Inflammatory macrophage treated with lipopolysaccharide for 4 hours (primary cell): Measurements from ENCODE around the gene ASIC3.

ENCODE experiments used
- DNase-seq: peaks from one replicate; pipeline ENCODE4 v3.0.0-alpha.2; 2020

ASIC3 gene

DNA sequence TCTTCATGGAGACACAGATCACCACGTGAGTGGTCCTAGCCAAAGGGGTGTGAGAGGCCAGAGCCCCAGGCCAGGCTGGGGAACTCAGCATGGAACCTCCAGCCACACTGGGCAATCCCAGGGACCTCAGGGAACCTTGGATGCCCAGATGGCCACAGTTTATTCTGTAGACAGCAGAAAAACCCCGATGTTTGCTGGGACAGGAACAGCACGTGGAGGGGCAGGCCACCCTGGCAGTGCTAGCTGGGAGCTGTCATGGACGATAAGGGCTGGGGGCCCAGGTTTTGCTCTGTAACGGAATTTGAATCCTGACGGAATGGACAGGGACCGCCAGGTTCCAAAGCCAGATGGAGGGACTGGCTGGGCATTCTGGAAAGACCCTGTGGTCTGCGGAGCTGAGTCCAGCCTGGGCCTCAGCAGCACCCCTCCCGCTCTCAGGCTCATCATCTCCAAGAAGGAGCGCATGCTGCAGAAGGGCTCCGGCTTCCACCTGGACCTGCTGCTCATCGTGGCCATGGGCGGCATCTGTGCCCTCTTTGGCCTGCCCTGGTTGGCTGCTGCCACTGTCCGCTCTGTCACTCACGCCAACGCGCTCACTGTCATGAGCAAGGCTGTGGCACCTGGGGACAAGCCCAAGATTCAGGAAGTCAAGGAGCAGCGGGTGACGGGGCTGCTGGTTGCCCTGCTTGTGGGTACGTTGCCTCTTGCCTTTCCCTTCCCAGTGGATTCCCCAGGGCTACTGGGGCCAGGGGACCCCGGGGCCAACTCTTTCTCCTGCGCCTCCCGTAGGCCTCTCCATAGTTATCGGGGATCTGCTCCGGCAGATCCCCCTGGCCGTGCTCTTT lies 26.7 kb downstream of the ASIC3 start:
- no peak for DNase-seq

GRCh38 chr7:151075662-151075971 lies 27.3 kb downstream of the ASIC3 start:
- no peak for DNase-seq

DNA sequence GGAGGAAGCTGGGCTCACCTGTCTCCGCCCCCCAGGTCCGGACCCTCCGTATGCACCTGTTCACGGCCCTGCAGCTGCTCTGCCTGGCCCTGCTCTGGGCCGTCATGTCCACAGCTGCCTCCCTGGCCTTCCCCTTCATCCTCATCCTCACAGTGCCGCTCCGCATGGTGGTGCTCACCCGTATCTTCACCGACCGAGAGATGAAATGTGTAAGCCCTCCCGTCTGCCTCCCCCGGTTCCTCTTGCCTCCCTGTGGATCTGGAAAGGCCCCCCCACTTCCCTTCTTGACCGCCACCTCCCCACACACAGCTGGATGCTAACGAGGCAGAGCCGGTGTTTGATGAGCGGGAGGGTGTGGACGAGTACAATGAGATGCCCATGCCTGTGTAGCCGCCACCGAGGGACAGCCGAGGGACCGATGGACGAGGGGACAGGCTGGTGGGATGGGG lies 27.7 kb downstream of the ASIC3 start:
- no peak for DNase-seq

GRCh38 chr7:151076863-151077704 lies 28.8 kb downstream of the ASIC3 start:
- DNase-seq, result no peak

DNA sequence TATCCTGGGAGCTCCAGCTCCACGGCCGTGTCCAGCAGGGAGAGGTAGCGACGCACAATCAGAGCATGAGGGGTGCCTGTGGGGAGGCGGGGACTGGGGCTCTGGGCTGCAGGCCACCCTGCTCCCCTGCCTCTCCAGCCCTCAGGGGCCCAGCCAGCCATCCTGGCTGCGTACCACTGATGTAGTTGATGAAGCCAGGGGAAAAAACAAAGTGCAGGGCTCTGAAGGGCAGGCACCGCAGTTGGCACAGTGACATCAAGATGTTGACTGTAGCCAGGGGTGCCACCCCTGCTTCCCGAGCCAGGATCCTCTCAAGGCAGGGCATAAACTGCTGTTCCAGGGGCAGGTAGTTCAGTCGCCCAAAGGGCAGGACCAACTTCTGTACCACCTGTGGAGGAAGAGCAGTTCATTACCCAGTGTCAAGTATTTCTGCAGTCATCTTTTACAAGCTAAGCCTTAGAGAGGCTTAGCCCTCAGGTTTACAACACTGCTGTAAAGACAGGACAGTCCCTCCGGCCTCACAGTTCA lies 29.4 kb downstream of the ASIC3 start:
- no peak for DNase-seq

DNA sequence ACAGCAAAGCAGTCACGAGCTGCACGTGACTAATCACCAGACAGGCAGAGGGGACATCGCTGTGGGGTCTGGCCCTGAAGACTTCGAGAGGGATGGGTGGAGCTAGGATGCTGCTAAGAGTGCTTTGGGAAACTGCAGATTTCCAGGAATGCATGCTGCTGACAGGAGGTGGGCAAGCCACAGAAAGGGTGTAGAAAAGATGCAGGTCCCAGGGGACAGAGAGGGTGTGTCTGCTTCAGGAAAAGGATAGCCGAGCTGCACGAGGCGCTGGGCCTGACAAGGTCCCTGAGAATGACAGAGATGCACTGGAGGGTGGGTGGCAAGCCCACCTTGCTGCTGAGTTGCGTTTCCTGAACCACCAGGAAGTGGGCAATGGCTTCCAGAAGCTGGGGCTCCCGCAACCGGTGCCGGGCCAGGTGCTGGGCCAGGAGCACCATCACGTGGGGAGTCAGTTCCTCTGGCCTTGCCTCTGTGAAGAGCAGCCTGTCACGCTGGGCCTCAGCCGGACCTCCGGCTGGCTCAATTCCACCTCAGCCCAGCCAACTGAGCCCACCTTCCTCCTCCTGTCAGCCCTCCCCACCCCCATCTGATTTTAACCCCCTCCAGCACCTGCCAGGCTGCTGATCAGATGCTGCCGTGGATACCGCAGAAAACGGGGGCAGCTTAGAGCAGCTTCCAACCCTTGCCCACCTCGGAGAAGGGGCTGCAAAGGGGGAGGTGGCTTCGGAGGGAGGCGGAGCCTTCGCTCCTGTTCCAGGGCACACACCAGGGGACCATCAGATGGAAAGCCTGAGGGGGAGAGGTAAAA lies 30.1 kb downstream of the ASIC3 start:
- no peak for DNase-seq

GRCh38 chr7:151079199-151079910 lies 31.0 kb downstream of the ASIC3 start:
- no peak for DNase-seq

DNA sequence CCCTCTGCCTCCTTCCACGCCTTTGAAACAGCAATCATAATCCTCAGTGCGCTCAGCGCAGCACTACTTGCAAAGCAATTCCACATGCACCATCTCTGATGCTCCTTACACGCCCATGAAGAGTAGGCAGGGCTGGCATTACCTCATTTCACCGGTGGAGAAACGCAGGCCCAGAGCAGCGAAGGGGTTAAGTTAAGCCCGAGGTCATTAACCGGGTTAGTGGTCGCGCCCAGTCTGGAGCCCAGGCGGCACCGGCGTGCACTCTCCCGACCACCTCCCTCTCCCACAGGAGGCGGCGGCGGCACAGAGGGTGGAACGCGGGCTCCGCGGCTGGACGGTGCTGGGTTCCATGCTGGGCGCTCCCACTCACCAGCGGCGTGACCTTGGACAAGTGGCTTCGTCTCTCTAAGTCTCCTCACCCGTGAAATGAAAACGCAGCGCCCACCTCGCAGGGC lies 31.8 kb downstream of the ASIC3 start:
- no peak for DNase-seq

GRCh38 chr7:151080522-151081169 lies 32.3 kb downstream of the ASIC3 start, which contains the start of gene FASTK:
Gene FASTK, minus strand, starts transcription at chr7:151080809. Its CDS starts 43 bp downstream, at chr7:151080766.
- peak; percentile 93 for DNase-seq

GRCh38 chr7:151081170-151082101 lies 33.1 kb downstream of the ASIC3 start:
- DNase-seq, result no peak

- no peak for DNase-seq
These were observed 34.1 kb downstream of the ASIC3 start for GRCh38 chr7:151082141-151083070.

DNA sequence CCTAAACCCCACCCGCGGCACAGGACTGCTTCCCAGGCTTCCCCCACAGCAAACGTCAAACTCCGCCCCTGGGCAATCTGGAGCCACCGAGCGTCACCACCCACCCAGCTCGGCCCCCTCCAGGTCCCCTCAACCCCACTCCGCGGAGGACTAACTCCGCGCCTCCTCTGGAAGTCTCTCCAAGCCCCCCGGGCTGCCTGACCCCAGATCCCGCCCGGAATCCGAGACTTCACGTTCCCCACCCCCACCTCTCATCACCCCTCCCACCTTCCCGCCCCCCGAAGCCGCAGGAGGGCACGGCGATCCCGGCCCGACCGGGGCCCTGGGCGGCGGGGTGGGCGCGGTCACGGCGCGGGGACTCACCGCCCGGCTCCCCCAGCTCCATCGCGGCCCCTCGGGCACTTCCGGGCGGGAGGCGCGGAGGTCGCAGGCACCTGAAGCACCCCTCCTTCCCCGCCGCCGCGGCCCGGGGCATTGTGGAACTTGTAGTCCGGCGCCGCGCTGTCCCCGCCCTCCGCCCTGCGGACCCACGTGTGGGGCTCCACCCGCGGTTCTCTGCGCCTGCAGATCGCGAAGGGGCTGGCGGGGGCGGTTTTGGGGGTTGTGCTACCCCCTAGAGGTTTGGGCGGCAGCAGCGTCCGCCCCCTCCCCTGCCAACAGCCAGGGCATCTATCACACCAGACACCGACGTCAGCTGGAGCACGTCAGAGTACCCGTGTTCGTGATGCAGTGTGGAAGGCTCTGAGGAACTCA lies 34.9 kb downstream of the ASIC3 start, which contains the start of gene TMUB1:
Gene TMUB1 (minus strand): TSS at position 423 of the 753 bp plus-strand sequence. CDS start 930 bp downstream, outside the sequence.
- DNase-seq, result peak; percentile 67

DNA sequence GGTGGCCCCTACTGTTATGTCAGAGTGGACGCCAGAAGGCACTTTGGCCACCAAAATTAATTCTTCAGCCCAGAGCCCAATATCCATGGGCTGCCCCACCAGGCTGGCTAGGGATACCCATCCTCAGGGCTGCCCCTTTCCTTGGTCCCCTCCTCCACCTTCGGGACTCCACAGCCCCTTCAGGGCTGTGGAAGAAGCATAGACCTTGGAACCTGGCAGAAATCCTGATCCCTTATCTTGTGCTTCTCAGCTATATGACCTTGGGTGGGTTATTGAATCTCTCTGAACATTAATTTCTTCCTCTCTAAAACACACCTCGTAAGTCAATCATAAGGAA lies 35.5 kb downstream of the ASIC3 start:
- no peak for DNase-seq

DNA sequence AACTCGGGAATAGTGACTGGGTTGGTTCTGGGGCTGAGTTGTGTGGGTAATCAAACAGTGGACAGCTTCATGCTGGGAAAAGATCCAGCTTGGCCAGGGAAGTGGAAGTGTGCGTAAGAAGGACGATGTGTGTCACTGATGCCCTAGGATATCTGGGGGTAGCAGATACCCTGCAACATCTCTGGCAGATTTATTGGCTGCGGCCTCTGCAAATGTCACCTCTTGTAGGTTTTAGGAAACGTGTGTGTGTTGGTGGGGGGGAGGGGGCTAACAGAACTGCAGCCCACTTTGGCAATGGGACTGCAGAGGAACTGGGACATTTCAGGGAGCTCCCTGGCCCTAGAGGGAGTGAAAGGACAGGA lies 37.0 kb downstream of the ASIC3 start:
- no peak for DNase-seq

DNA sequence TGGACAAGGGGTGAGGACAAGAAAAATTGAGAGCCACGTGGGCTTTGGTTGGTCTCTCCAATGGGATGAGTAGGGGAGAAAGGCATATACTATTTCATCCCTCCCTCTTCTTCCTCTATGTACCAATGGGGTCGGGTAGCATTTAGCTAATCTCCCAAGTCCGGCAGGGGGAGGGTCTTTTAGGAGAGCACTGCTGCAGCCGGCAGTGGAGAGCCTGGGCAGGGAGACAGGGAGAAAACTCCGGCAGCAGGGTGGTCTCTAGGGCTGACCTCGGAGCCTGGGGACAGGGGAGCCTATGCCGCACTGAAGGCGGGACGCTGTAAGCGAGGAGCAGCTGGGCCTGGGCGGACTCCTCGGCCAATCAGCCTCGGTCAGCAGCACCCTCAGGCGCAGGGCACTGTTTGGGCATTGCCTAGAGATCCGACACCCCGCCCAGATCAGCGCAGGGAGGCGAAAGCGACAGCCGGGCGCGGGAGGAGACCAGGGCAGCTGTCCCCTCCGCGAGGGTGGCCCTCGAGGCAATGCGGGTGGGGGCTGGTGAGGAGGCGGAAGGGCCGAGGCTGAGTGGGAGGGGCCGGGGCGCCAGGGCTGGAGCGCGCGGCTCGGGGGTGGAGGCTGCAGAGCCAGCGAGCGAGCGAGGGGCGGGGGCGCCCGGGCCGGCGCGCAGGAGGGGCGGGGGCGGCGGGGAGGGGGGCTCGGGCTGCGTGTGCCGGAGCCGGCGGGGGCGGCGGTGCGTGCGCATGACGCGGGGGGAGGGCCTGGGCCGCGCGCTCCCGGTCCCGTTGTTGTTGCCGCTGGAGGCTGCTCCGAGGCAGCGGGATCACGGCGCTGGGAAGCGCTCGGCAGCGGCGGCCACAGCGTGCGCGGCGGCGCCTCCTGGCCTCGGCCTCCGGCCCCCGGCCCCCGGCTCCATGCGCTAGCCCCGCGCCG lies 37.6 kb downstream of the ASIC3 start, which contains the start of gene AGAP3:
Gene AGAP3 (plus strand): TSS at position 785 of the 930 bp plus-strand sequence. CDS start 267 bp downstream, outside the sequence.
- peak; percentile 87 for DNase-seq

DNA sequence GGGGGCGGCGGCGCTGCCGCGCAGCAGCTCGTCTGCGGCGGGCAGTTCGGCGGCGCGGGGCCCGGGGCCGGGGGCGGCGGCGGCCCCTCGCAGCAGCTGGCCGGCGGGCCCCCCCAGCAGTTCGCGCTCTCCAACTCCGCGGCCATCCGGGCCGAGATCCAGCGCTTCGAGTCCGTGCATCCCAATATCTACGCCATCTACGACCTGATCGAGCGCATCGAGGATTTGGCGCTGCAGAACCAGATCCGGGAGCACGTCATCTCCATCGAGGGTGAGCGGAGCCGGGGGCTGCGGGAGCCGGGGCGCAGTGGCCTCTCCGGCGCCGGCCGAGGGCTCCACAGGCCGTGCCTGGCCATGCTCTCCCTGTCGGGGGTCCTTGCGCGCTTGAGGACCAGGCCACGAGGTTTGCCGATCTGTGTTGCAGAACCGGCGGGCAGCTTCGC lies 38.5 kb downstream of the ASIC3 start:
- peak; percentile 16 for DNase-seq
